Hematopoietic multipotent progenitor cell treated with erythropoietin and hydrocortisone succinate and interleukin-3 and kit ligand, for 15 days (in vitro differentiated cells): ENCODE measurements around the gene HLA-DOA.

ENCODE experiments used
- DNase-seq: peaks from one replicate; pipeline ENCODE4 v3.0.0-alpha.2; 2015; ENCODE audit warnings: low spot score

Gene HLA-DOA

GRCh38 chr6:33008944-33009861 lies at the start of gene HLA-DOA:
HLA-DOA (minus strand) TSS chr6:33009591.
- no peak for DNase-seq

- DNase-seq, result no peak
Observed at GRCh38 chr6:33057222-33058150, 48.1 kb upstream of the HLA-DOA start.

GRCh38 chr6:33053230-33053629 lies 43.8 kb upstream of the HLA-DOA start:
- no peak for DNase-seq

- DNase-seq, result no peak
Observed at GRCh38 chr6:33052627-33053026, 43.2 kb upstream of the HLA-DOA start.

GRCh38 chr6:33050014-33050810 lies 40.8 kb upstream of the HLA-DOA start:
- no peak for DNase-seq

GRCh38 chr6:33049323-33050013 lies 40.1 kb upstream of the HLA-DOA start:
- no peak for DNase-seq

- DNase-seq, result no peak
Observed at GRCh38 chr6:33040157-33040556, 30.8 kb upstream of the HLA-DOA start.

- no peak for DNase-seq
Observed at GRCh38 chr6:33036535-33036934, 27.1 kb upstream of the HLA-DOA start.

- no peak for DNase-seq
Observed at GRCh38 chr6:33034554-33034953, 25.2 kb upstream of the HLA-DOA start.

GRCh38 chr6:33030245-33030644 lies 20.9 kb upstream of the HLA-DOA start:
- no peak for DNase-seq

- DNase-seq, result no peak
Observed at GRCh38 chr6:33029328-33030184, 20.2 kb upstream of the HLA-DOA start.

- no peak for DNase-seq
Observed at GRCh38 chr6:33028220-33028849, 18.9 kb upstream of the HLA-DOA start.

- no peak for DNase-seq
Observed at GRCh38 chr6:33024521-33024920, 15.1 kb upstream of the HLA-DOA start.

- DNase-seq, result no peak
Observed at GRCh38 chr6:33023536-33023935, 14.1 kb upstream of the HLA-DOA start.

- DNase-seq, result no peak
Observed at GRCh38 chr6:33021917-33022316, 12.5 kb upstream of the HLA-DOA start.

GRCh38 chr6:33019372-33019771 lies 10.0 kb upstream of the HLA-DOA start:
- no peak for DNase-seq

- DNase-seq, result peak; percentile 22
Observed at GRCh38 chr6:33018904-33019303, 9.5 kb upstream of the HLA-DOA start.

- no peak for DNase-seq
Observed at GRCh38 chr6:33018418-33018817, 9.0 kb upstream of the HLA-DOA start.

GRCh38 chr6:33017694-33018353 lies 8.4 kb upstream of the HLA-DOA start:
- DNase-seq, result no peak
